Thoracic aorta (tissue), 2 donors: ENCODE data around the gene RNF187. TPM values are rescaled to one million over a fixed set of nuclear protein-coding genes. Genes with fewer than 3 reads are reported as not detected.

Experiments
- ATAC-seq: fragments of 150-250 bp; one replicate; pipeline ENCODE4 v1.8.0; 2017; ENCODE audit warnings: low read depth; ENCODE audit not compliant: insufficient number of reproducible peaks, low FRiP score
- DNase-seq: peaks from one replicate; pipeline ENCODE4 v3.0.0-alpha.2; 2020; ENCODE audit warnings: low spot score
- H3K27ac ChIP-seq, 2 donors: fragments of 200-600 bp; sonication (generic); 1 replicate in 1 of 2; 2 replicates in 1 of 2; pipeline ENCODE4 v1.5.1; 2016; ENCODE audit warnings: mild to moderate bottlenecking in 2 of 2, moderate library complexity in 2 of 2
- H3K27me3 ChIP-seq: fragments of 200-600 bp; sonication (generic); replicated peaks from 2 replicates; pipeline ENCODE4 v1.6.0; 2016; ENCODE audit warnings: mild to moderate bottlenecking; ENCODE audit not compliant: insufficient read depth
- H3K36me3 ChIP-seq: fragments of 200-600 bp; sonication (generic); one replicate; pipeline ENCODE4 v1.5.1; 2016
- H3K4me1 ChIP-seq, 2 donors: fragments of 200-600 bp; sonication (generic); 1 replicate in 1 of 2; 2 replicates in 1 of 2; pipeline versions ENCODE4 v1.5.1 to v1.6.0; 2016; ENCODE audit warnings: low read depth in 2 of 2, mild to moderate bottlenecking in 1 of 2; ENCODE audit not compliant: control insufficient read depth in 1 of 2
- H3K4me3 ChIP-seq: fragments of 200-600 bp; sonication (generic); 2 replicates; pipeline ENCODE4 v1.5.1; 2016; ENCODE audit warnings: mild to moderate bottlenecking
- H3K9me3 ChIP-seq: fragments of 200-600 bp; sonication (generic); 2 replicates; pipeline ENCODE4 v1.5.1; 2016
- CTCF ChIP-seq: fragments of 200-600 bp; sonication (generic); IDR thresholded peaks from one replicate; pipeline ENCODE4 v1.5.1; 2019; ENCODE audit warnings: antibody characterized with exemption
- total RNA-seq, 2 donors: library from RNA; depleted of rRNA; stranded (reverse); fragments of >200 nt; gene quantifications; one replicate each; pipeline versions ENCODE4 v1.1.0 to v1.2.3, GENCODE V29; 2016

RNF187 gene
- total RNA-seq, 2 donors from 2014 or later, result 35.6 to 70.1 TPM

GRCh38 chr1:228507961-228508652, 20.9 kb downstream of the RNF187 start:
- no peak for ATAC-seq
- no peak for DNase-seq
- H3K27me3 ChIP-seq, result no peaks in the 10 kb centered on the region

GRCh38 chr1:228508840-228509415, 21.7 kb downstream of the RNF187 start:
- no peaks in the 10 kb centered on the region for H3K36me3 ChIP-seq
- H3K27me3 ChIP-seq, result no peaks in the 10 kb centered on the region
- DNase-seq (no peak), ATAC-seq (no peak)
- H3K27ac ChIP-seq, result no peak overlapping the region
- H3K4me1 ChIP-seq, result no peaks in the 10 kb centered on the region
- no peak for TF ChIP-seq CTCF
- no peaks in the 10 kb centered on the region for H3K9me3 ChIP-seq
- H3K4me3 ChIP-seq, result no peak overlapping the region

More at GRCh38 chr1:228507961-228508652, 20.9 kb downstream of the RNF187 start:
- Histone ChIP-seq H3K4me1 (no peaks in the 10 kb centered on the region), H3K36me3 (no peaks in the 10 kb centered on the region), H3K9me3 (no peaks in the 10 kb centered on the region), H3K27ac (no peak overlapping the region), H3K4me3 (no peak overlapping the region)
- no peak for TF ChIP-seq CTCF

GRCh38 chr1:228510101-228510802, 23.1 kb downstream of the RNF187 start:
- no peaks in the 10 kb centered on the region for H3K36me3 ChIP-seq
- ATAC-seq, result no peak
- H3K4me3 ChIP-seq, result no peak overlapping the region
- H3K4me1 ChIP-seq, result no peaks in the 10 kb centered on the region
- no peaks in the 10 kb centered on the region for H3K9me3 ChIP-seq
- no peak for TF ChIP-seq CTCF
- no peak for DNase-seq
- no peak overlapping the region for H3K27ac ChIP-seq
- H3K27me3 ChIP-seq, result no peaks in the 10 kb centered on the region

DNA sequence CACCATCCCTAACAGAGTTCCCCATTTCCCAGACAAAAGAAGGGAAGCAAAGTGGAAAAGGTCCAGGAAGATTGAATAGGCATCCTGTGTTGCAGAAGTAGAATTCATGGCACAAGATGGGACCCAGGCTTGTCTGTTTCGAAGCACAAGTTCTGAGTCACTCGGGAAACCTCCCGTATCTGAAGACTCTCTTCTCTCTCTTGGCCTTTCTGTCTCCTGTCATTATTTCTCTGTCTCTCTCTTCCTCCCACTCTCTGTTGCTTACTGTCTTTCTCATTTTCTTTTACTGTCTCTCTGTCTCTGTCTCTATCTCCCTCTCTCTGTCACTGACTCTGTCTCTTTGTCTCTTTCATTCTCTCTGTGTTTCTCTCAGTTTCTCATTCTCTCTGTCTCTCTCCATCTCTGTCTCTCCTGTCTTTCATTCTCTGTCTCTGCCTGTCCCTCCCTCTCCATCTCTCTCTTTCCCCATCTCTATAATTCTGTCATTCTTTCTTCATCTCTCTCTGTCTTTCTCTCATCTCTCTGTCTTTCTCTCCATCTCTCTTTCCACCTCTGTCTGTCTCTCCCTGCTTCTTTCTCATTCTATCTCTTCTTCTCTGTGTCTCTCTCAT, 23.7 kb downstream of the RNF187 start:
- ATAC-seq, result no peak
- no peak for DNase-seq
- Histone ChIP-seq H3K27ac (no peak overlapping the region), H3K36me3 (no peaks in the 10 kb centered on the region), H3K4me3 (no peak overlapping the region), H3K9me3 (no peaks in the 10 kb centered on the region), H3K27me3 (no peaks in the 10 kb centered on the region), H3K4me1 (no peaks in the 10 kb centered on the region)
- no peak for TF ChIP-seq CTCF
